OCI-LY7 (cell line): Measurements from ENCODE around the gene TFAP2E. TPM values are rescaled to one million over a fixed set of nuclear protein-coding genes. Genes with fewer than 3 reads are reported as not detected.

Source experiments
- BruUV-seq: library from RNA; stranded (reverse); fragments of 400-500 nt; replicated peaks from 2 replicates; lab custom pipeline; 2021; lab: Mats Ljungman, UMichigan
- CTCF ChIA-PET: fragments of 300-600 bp; sonication (Branson Sonifier 250); formaldehyde crosslinking; loops from one replicate; lab custom pipeline; 2022; ENCODE audit warnings: antibody characterized with exemption; ENCODE audit not compliant: unreplicated experiment; lab: Charles Lee
- POLR2A ChIA-PET: fragments of 300-600 bp; sonication (Branson Sonifier 250); formaldehyde crosslinking; loops from one replicate; lab custom pipeline; 2022; ENCODE audit warnings: antibody characterized with exemption; lab: Charles Lee
- DNase-seq: peaks from one replicate; pipeline ENCODE4 v3.0.0-alpha.2; 2015; ENCODE audit warnings: low spot score
- H2AFZ ChIP-seq: fragments of 200-600 bp; sonication (generic), shearing (Covaris generic); 2 replicates; pipeline ENCODE4 v1.6.1; 2014; ENCODE audit warnings: mild to moderate bottlenecking, antibody characterized with exemption, low read length, moderate library complexity
- H3K27ac ChIP-seq: fragments of 200-600 bp; sonication (generic); 2 replicates; pipeline ENCODE4 v1.5.1; 2014; ENCODE audit warnings: mixed run types, low read depth, mild to moderate bottlenecking, moderate library complexity, low read length, inconsistent platforms; ENCODE audit not compliant: poor library complexity, severe bottlenecking
- H3K36me3 ChIP-seq: fragments of 200-600 bp; sonication (generic); 2 replicates; pipeline ENCODE4 v1.6.1; 2014; ENCODE audit warnings: mild to moderate bottlenecking, antibody characterized with exemption, low read length, moderate library complexity, mixed read lengths; ENCODE audit not compliant: insufficient read depth
- H3K4me1 ChIP-seq: fragments of 200-600 bp; sonication (generic); 2 replicates; pipeline ENCODE4 v1.5.1; 2014; ENCODE audit warnings: mild to moderate bottlenecking, low read length; ENCODE audit not compliant: insufficient read depth, poor library complexity, severe bottlenecking
- H3K4me2 ChIP-seq: fragments of 200-600 bp; sonication (generic); 2 replicates; pipeline ENCODE4 v1.6.1; 2014; ENCODE audit warnings: mild to moderate bottlenecking, low read length
- H3K4me3 ChIP-seq: fragments of 200-600 bp; sonication (generic); 2 replicates; pipeline ENCODE4 v1.5.1; 2014; ENCODE audit warnings: mild to moderate bottlenecking, low read depth, low read length; ENCODE audit not compliant: poor library complexity, severe bottlenecking
- H3K79me2 ChIP-seq: fragments of 200-600 bp; sonication (generic); 2 replicates; pipeline ENCODE4 v1.6.1; 2016; ENCODE audit warnings: low read depth, mild to moderate bottlenecking, low read length, moderate library complexity, mixed read lengths; ENCODE audit not compliant: insufficient read depth
- H3K9me2 ChIP-seq: fragments of 200-600 bp; sonication (generic); 2 replicates; pipeline ENCODE4 v1.6.1; 2016; ENCODE audit warnings: mild to moderate bottlenecking, low read length, mixed read lengths; ENCODE audit not compliant: insufficient read depth
- H3K9me3 ChIP-seq: fragments of 200-600 bp; sonication (generic); 2 replicates; pipeline ENCODE4 v1.6.1; 2014; ENCODE audit warnings: mild to moderate bottlenecking, mixed run types, low read length, mixed read lengths
- H4K20me1 ChIP-seq: fragments of 200-600 bp; sonication (generic); 2 replicates; pipeline ENCODE4 v1.6.1; 2014; ENCODE audit warnings: mild to moderate bottlenecking, antibody characterized with exemption, low read length, moderate library complexity, mixed read lengths; ENCODE audit not compliant: insufficient read depth
- EZH2phosphoT487 ChIP-seq: fragments of 200-600 bp; sonication (generic); IDR thresholded peaks from 2 replicates; pipeline ENCODE4 v1.6.1; 2018; ENCODE audit warnings: low read depth, borderline replicate concordance, mild to moderate bottlenecking, mixed run types, antibody characterized with exemption, low read length, moderate library complexity, mixed read lengths
- intact Hi-C: fragments of 100-400 bp; cut with micrococcal nuclease; formaldehyde crosslinking; loops from one replicate; pipeline ENCODE4 v1.10.0; 2022; ENCODE audit not compliant: unreplicated experiment
- total RNA-seq, 2 experiments: library from RNA; depleted of rRNA in 1 of 2; stranded (reverse); fragments of >200 nt in 1 of 2; shearing (Covaris generic) in 1 of 2; gene quantifications; 2 replicates each; pipeline ENCODE4 v1.2.3, GENCODE V29; 2014 to 2022
- TF ChIP-seq, protein P1 (sequence below): fragments of 200-600 bp; sonication (generic); conservative IDR thresholded peaks from 2 replicates; pipeline ENCODE4 v1.5.1; 2014; ENCODE audit warnings: mild to moderate bottlenecking, antibody characterized with exemption, low read length, moderate library complexity, mixed read lengths

The TFAP2E gene
- total RNA-seq, 2 experiments from 2014 or later = 1.1 to 1.2 TPM

DNA sequence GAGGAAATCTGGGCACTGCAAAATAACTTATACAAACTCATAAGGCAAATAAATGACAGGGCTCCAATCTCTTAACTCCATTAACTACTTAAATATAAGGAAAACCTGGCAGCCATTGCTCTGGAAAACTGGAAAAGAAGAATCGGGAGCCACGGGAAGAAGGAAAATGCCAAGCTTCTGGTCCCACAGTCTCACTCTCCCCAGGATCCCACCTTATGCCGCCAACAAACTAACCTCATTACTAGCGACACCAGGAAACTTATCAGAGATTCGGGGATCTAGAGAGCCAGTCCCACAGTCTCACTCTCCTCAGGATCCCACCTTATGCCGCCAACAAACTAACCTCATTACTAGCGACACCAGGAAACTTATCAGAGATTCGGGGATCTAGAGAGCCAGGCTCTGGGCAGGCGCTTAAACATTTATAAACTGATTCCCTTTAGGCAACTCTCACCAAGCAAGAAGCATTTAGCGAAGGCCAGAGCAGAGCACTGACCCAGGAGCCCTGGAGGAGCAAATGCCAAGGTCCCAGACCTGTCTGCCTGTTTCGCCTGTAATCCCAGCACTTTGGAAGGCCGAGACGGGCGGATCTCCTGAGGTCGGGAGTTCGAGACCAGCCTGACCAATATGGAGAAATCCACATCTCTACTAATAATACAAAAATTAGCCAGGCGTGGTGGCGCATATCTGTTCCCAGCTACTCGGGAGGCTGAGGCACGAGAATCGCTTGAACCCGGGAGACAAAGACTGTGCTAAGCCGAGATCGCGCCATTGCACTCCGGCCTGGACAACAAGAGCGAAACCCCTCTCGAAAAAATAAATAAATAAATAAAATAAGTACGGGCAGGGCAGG, 67.5 kb downstream of the TFAP2E start:
- H4K20me1 ChIP-seq = peaks cover 31% of the 10 kb centered on the region
- CTCF ChIA-PET = no interaction called here
- peak overlapping the region; percentile 94 for H3K4me3 ChIP-seq
- H3K27ac ChIP-seq = peak overlapping the region; percentile 68
- H2AFZ ChIP-seq = peak overlapping the region; percentile 98; the same call in 1 of the 2 replicates
- BruUV-seq = TSS peak; percentile 57
- peaks cover 14% of the 10 kb centered on the region for H3K36me3 ChIP-seq
- peaks cover 39% of the 10 kb centered on the region for H3K4me1 ChIP-seq
- intact Hi-C loops = no loop called here
- no peaks in the 10 kb centered on the region for H3K9me2 ChIP-seq
- no peak for DNase-seq
- TF ChIP-seq, protein P1, sequence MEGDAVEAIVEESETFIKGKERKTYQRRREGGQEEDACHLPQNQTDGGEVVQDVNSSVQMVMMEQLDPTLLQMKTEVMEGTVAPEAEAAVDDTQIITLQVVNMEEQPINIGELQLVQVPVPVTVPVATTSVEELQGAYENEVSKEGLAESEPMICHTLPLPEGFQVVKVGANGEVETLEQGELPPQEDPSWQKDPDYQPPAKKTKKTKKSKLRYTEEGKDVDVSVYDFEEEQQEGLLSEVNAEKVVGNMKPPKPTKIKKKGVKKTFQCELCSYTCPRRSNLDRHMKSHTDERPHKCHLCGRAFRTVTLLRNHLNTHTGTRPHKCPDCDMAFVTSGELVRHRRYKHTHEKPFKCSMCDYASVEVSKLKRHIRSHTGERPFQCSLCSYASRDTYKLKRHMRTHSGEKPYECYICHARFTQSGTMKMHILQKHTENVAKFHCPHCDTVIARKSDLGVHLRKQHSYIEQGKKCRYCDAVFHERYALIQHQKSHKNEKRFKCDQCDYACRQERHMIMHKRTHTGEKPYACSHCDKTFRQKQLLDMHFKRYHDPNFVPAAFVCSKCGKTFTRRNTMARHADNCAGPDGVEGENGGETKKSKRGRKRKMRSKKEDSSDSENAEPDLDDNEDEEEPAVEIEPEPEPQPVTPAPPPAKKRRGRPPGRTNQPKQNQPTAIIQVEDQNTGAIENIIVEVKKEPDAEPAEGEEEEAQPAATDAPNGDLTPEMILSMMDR = no peak
- POLR2A ChIA-PET = interaction anchor here (0.7 kb wide), 1 partner anchor 13 kb away, joined by 3 read pairs; no protein-coding TSS in a partner anchor
- no peaks in the 10 kb centered on the region for H3K9me3 ChIP-seq
- peak overlapping the region; percentile 93 for H3K4me2 ChIP-seq
- peaks cover 58% of the 10 kb centered on the region for H3K79me2 ChIP-seq

DNA sequence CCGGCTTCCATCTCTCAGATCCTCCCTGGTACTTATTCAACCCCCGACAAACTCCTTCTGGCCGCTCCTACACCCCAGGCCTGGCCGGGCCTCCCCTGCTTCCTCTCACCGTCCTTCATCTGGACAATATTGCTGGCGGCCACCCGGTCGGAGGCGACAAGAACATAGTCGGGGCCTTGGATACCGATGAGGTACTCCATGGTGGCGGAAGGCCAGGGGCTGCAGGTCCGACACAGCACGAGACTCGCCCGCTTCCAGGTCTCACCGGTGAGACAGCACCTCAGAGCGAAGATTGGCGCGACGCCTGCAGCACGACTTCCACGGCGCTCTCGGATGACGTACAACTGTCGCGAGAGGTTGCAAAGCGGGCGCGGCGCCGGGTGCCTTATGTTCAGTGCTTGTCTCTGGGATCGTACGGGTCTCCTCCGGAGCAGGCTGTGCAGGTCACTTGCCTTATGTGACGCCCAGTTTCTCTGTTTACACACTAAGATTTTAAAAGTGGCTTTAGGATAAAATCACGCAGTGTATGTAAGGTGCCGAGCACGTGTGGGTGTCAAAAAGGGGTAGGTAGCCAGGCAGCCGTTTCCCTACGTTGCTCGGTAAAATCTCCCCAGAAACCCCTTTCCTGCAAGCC, 68.2 kb downstream of the TFAP2E start, which contains the start of gene PSMB2:
PSMB2 (minus strand) TSS at position 294 of the 634 bp plus-strand sequence; CDS start at position 200, 94 bp downstream.
- H3K79me2 ChIP-seq = peaks cover 51% of the 10 kb centered on the region

More for the DNA sequence above, 68.2 kb downstream of the TFAP2E start, which contains the start of gene PSMB2:
- DNase-seq = peak; percentile 97
- Histone ChIP-seq H3K4me1 (peaks cover 39% of the 10 kb centered on the region), H3K9me2 (no peaks in the 10 kb centered on the region), H3K4me3 (peak within 1 kb of the TSS; percentile 94), H3K27ac (peak within 1 kb of the TSS; percentile 68), H3K9me3 (no peaks in the 10 kb centered on the region), H2AFZ (peak within 1 kb of the TSS; percentile 98), H4K20me1 (peaks cover 26% of the 10 kb centered on the region), H3K36me3 (peaks cover 6% of the 10 kb centered on the region), H3K4me2 (peak within 1 kb of the TSS; percentile 93)
- TSS peak; percentile 87 for BruUV-seq
- POLR2A ChIA-PET = interaction anchor here (0.6 kb wide), 2 partner anchors 122 to 128 kb away, joined by 3 to 4 read pairs; no protein-coding TSS in a partner anchor
- intact Hi-C loops = no loop called here
- CTCF ChIA-PET = no interaction called here
- TF ChIP-seq, protein P1 = no peak
- no peak for TF ChIP-seq EZH2phosphoT487
